HCT116 (cell line): Measurements from ENCODE around the gene ORC4. TPM values are rescaled to one million over a fixed set of nuclear protein-coding genes. Genes with fewer than 3 reads are reported as not detected.

Source experiments
- ATAC-seq: fragments of 200-7000 bp; cut with Tn5 transposase; 2 replicates; pipeline ENCODE4 v1.9.1; 2020; ENCODE audit warnings: mild to moderate bottlenecking, moderate library complexity
- BruUV-seq: library from RNA; stranded (reverse); fragments of 400-500 nt; replicated peaks from 2 replicates; lab custom pipeline; 2021; lab: Mats Ljungman, UMichigan
- CTCF ChIA-PET: fragments of 300-600 bp; sonication (Branson Sonifier 250); formaldehyde crosslinking; loops from one replicate; lab custom pipeline; 2021; ENCODE audit warnings: antibody characterized with exemption; lab: Charles Lee
- POLR2A ChIA-PET: fragments of 300-600, 350-600 bp; sonication (Branson Sonifier 250); formaldehyde crosslinking; loops from one replicate; lab custom pipeline; 2021; ENCODE audit warnings: antibody characterized with exemption; lab: Charles Lee
- RAD21 ChIA-PET, 2 experiments: fragments of 300-600 bp; sonication (Branson Sonifier 250); formaldehyde crosslinking; loops; one replicate each; lab custom pipeline; 2023; ENCODE audit warnings: low total read pairs in 2 of 2; ENCODE audit not compliant: uncharacterized antibody in 2 of 2, unreplicated experiment in 2 of 2, low non-redundant PET in 1 of 2; lab: Charles Lee
- DNase-seq: peaks from one replicate; pipeline ENCODE4 v3.0.0-alpha.2; 2010; ENCODE audit warnings: low read depth, low spot score
- H2AFZ ChIP-seq: fragments of 200-600 bp; shearing (Covaris generic), sonication (generic); 2 replicates; pipeline ENCODE4 v1.6.1; 2017; ENCODE audit warnings: low read depth, mixed run types, mixed read lengths, antibody characterized with exemption, low read length; ENCODE audit not compliant: poor library complexity, severe bottlenecking
- H3K27ac ChIP-seq: 2 replicates; pipeline ENCODE4 v1.5.1; 2012; ENCODE audit warnings: low read depth, low read length
- H3K27me3 ChIP-seq: fragments of 200-600 bp; sonication (generic); 2 replicates; pipeline ENCODE4 v1.6.1; 2016; ENCODE audit warnings: mixed run types, low read length, mixed read lengths; ENCODE audit not compliant: insufficient read depth
- H3K36me3 ChIP-seq, 2 experiments: fragments of 200-500 bp in 1 of 2; fragments of 200-600 bp in 1 of 2; sonication (Bioruptor generic) in 1 of 2; sonication (generic) in 1 of 2; 2 replicates each; pipeline versions ENCODE4 v1.5.1 to v1.6.1; 2014 to 2016; ENCODE audit warnings: low read length in 2 of 2, inconsistent platforms in 1 of 2, mixed read lengths in 1 of 2, mixed run types in 1 of 2; ENCODE audit not compliant: insufficient read depth in 2 of 2, control insufficient read depth in 1 of 2
- H3K4me1 ChIP-seq, 2 experiments: fragments of 200-600 bp in 1 of 2; sonication (generic) in 1 of 2; 2 replicates each; pipeline versions ENCODE4 v1.5.1 to v1.6.1; 2012 to 2017; ENCODE audit warnings: low read length in 2 of 2, inconsistent platforms in 1 of 2, mild to moderate bottlenecking in 1 of 2, mixed read lengths in 1 of 2, mixed run types in 1 of 2, moderate library complexity in 1 of 2; ENCODE audit not compliant: insufficient read depth in 2 of 2, control insufficient read depth in 1 of 2
- H3K4me2 ChIP-seq: fragments of 200-600 bp; sonication (generic); 2 replicates; pipeline ENCODE4 v1.6.1; 2017; ENCODE audit warnings: mixed run types, low read length, mixed read lengths
- H3K4me3 ChIP-seq, 2 experiments: fragments of 200-600 bp in 1 of 2; sonication (generic) in 1 of 2; replicated peaks in 1 of 2; 2 replicates each; pipeline ENCODE4 v1.5.1; 2011 to 2016; ENCODE audit warnings: low read length in 2 of 2, control low read depth in 1 of 2, low read depth in 1 of 2, mild to moderate bottlenecking in 1 of 2, mixed read lengths in 1 of 2, mixed run types in 1 of 2
- H3K79me2 ChIP-seq: fragments of 200-600 bp; sonication (generic); 2 replicates; pipeline ENCODE4 v1.6.1; 2017; ENCODE audit warnings: mild to moderate bottlenecking, mixed run types, low read length, moderate library complexity, mixed read lengths; ENCODE audit not compliant: insufficient read depth
- H3K9ac ChIP-seq: fragments of 200-600 bp; sonication (generic); 2 replicates; pipeline ENCODE4 v1.6.1; 2016; ENCODE audit warnings: low read length, mixed read lengths
- H3K9me2 ChIP-seq: fragments of 200-600 bp; sonication (generic), shearing (Covaris generic); 2 replicates; pipeline ENCODE4 v1.6.1; 2017; ENCODE audit warnings: mixed run types, mild to moderate bottlenecking, moderate library complexity; ENCODE audit not compliant: insufficient read depth
- H3K9me3 ChIP-seq, 2 experiments: fragments of 200-500 bp in 1 of 2; fragments of 200-600 bp in 1 of 2; sonication (Bioruptor generic) in 1 of 2; sonication (generic) in 1 of 2; 2 replicates each; pipeline ENCODE4 v1.6.1; 2014 to 2017; ENCODE audit warnings: low read length in 2 of 2, mixed read lengths in 2 of 2, inconsistent platforms in 1 of 2, low read depth in 1 of 2, mild to moderate bottlenecking in 1 of 2, mixed run types in 1 of 2, moderate library complexity in 1 of 2; ENCODE audit not compliant: control insufficient read depth in 1 of 2, insufficient read depth in 1 of 2
- H4K20me1 ChIP-seq: fragments of 200-600 bp; sonication (generic), shearing (Covaris generic); 2 replicates; pipeline ENCODE4 v1.6.1; 2017; ENCODE audit warnings: mixed run types, mild to moderate bottlenecking, moderate library complexity; ENCODE audit not compliant: insufficient read depth
- ATF3 ChIP-seq: IDR thresholded peaks from 2 replicates; pipeline ENCODE4 v1.6.1; 2012
- CBX3 ChIP-seq: IDR thresholded peaks from 2 replicates; pipeline ENCODE4 v1.6.1; 2012; ENCODE audit warnings: low read depth
- CEBPB ChIP-seq: IDR thresholded peaks from 2 replicates; pipeline ENCODE4 v1.6.1; 2012; ENCODE audit warnings: low read depth
- EGR1 ChIP-seq: IDR thresholded peaks from 2 replicates; pipeline ENCODE4 v1.6.1; 2012; ENCODE audit warnings: low read depth
- ELF1 ChIP-seq: IDR thresholded peaks from 2 replicates; pipeline ENCODE4 v1.6.1; 2012; ENCODE audit warnings: low read depth, borderline replicate concordance
- EZH2phosphoT487 ChIP-seq: fragments of 200-600 bp; IDR thresholded peaks from 2 replicates; pipeline ENCODE4 v1.6.1; 2018; ENCODE audit warnings: antibody characterized with exemption, borderline replicate concordance
- FOSL1 ChIP-seq: IDR thresholded peaks from 2 replicates; pipeline ENCODE4 v1.6.1; 2012; ENCODE audit warnings: low read depth
- JUND ChIP-seq: IDR thresholded peaks from 2 replicates; pipeline ENCODE4 v1.6.1; 2012
- POLR2A ChIP-seq: IDR thresholded peaks from 2 replicates; pipeline ENCODE4 v1.7.0; 2011; ENCODE audit warnings: borderline replicate concordance; ENCODE audit not compliant: insufficient read depth, insufficient read length; ENCODE audit errors: extremely low read depth
- POLR2AphosphoS5 ChIP-seq: IDR thresholded peaks from 2 replicates; pipeline ENCODE4 v1.6.1; 2011; ENCODE audit warnings: mild to moderate bottlenecking, low read depth, low read length, moderate library complexity
- RAD21 ChIP-seq: IDR thresholded peaks from 2 replicates; pipeline ENCODE4 v1.6.1; 2012; ENCODE audit warnings: low read depth, mild to moderate bottlenecking
- SIN3A ChIP-seq: IDR thresholded peaks from 2 replicates; pipeline ENCODE4 v1.6.1; 2012; ENCODE audit warnings: low read depth
- SP1 ChIP-seq: IDR thresholded peaks from 2 replicates; pipeline ENCODE4 v1.6.1; 2012; ENCODE audit warnings: low read depth
- SRF ChIP-seq: IDR thresholded peaks from 2 replicates; pipeline ENCODE4 v1.6.1; 2012; ENCODE audit warnings: low read depth
- ZFX ChIP-seq: fragments of 450-650 bp; IDR thresholded peaks from 2 replicates; pipeline ENCODE4 v1.6.1; 2017
- ZNF274 ChIP-seq: fragments of 200-500 bp; sonication (Bioruptor generic); IDR thresholded peaks from 2 replicates; pipeline ENCODE4 v1.6.1; 2014; ENCODE audit warnings: mild to moderate bottlenecking, low read depth, low read length, inconsistent platforms
- intact Hi-C: fragments of 100-400 bp; cut with micrococcal nuclease; formaldehyde crosslinking; loops from 2 replicates; pipeline ENCODE4 v1.10.0; 2022
- total RNA-seq: library from RNA; stranded (reverse); gene quantifications from one replicate; pipeline ENCODE4 v1.2.1, GENCODE V29; 2021; ENCODE audit not compliant: unreplicated experiment
- TF ChIP-seq, protein P1 (sequence below): IDR thresholded peaks from 2 replicates; pipeline ENCODE4 v1.6.1; 2012; ENCODE audit warnings: low read depth
- TF ChIP-seq, protein P2 (sequence below): IDR thresholded peaks from 2 replicates; pipeline ENCODE4 v1.6.1; 2012

The ORC4 gene
- total RNA-seq, 1 experiment from 2014 or later = 51.0 TPM

GRCh38 chr2:147925886-147926285 is 94.7 kb downstream of the ORC4 start:
- CTCF ChIA-PET = no interaction called here
- no peak for DNase-seq
- Histone ChIP-seq H3K27ac (no peak overlapping the region), H4K20me1 (no peaks in the 10 kb centered on the region), H3K9me2 (no peaks in the 10 kb centered on the region), H3K79me2 (no peaks in the 10 kb centered on the region), H3K9me3 (no peaks in the 10 kb centered on the region), H3K4me1 (no peaks in the 10 kb centered on the region), H3K4me2 (no peak overlapping the region), H2AFZ (no peak overlapping the region)
- no TSS peak for BruUV-seq
- RAD21 ChIA-PET = no interaction called here
- TF ChIP-seq CBX3 (no peak), EGR1 (no peak), POLR2A (no peak), ZNF274 (no peak), EZH2phosphoT487 (no peak), ATF3 (no peak), FOSL1 (no peak), SRF (no peak), SIN3A (no peak), CEBPB (no peak), ELF1 (no peak)
- TF ChIP-seq, all 23 proteins: peak for 0
- Histone ChIP-seq H3K27me3 (no peaks in the 10 kb centered on the region), H3K36me3 (no peaks in the 10 kb centered on the region; a peak in 1 of 4 replicates), H3K9ac (no peak overlapping the region), H3K4me3 (no peak overlapping the region)
- intact Hi-C loops = no loop called here
- POLR2A ChIA-PET = no interaction called here
- no peak for ATAC-seq

DNA sequence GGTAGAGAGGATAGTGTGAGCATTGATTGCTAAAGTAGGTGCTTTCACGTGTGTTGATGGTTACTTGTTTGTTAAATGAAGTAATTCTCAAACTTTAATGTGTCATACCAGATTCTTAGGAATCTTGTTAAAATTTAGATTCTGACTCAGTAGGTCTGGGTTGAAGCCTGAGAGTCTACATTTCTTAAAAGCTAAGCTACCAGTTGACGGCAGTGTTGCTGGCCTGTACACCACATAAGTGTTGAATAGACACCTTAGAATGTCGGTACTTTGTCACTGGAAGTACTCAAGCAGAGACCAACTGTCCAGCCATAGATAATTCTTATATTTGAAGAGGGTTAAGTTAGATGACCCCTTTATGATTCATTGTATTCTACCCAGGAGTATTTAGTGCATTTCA is 95.9 kb downstream of the ORC4 start:
- no peak overlapping the region for H3K9ac ChIP-seq
- CTCF ChIA-PET = no interaction called here
- H3K4me1 ChIP-seq = no peaks in the 10 kb centered on the region
- H3K4me2 ChIP-seq = no peak overlapping the region
- ATAC-seq = no peak
- no peak overlapping the region for H3K4me3 ChIP-seq
- no peaks in the 10 kb centered on the region; a peak in 1 of 4 replicates for H3K36me3 ChIP-seq
- no peaks in the 10 kb centered on the region for H4K20me1 ChIP-seq
- H3K27ac ChIP-seq = no peak overlapping the region
- no peaks in the 10 kb centered on the region for H3K9me2 ChIP-seq
- RAD21 ChIA-PET = no interaction called here
- no TSS peak for BruUV-seq
- no peaks in the 10 kb centered on the region for H3K79me2 ChIP-seq
- no peaks in the 10 kb centered on the region for H3K27me3 ChIP-seq
- intact Hi-C loops = no loop called here
- no peaks in the 10 kb centered on the region for H3K9me3 ChIP-seq
- DNase-seq = no peak
- H2AFZ ChIP-seq = no peak overlapping the region
- POLR2A ChIA-PET = no interaction called here
- TF ChIP-seq SRF (no peak), POLR2AphosphoS5 (no peak), FOSL1 (no peak), ELF1 (no peak), ATF3 (no peak), SP1 (no peak), RAD21 (no peak), CEBPB (no peak), JUND (no peak), ZFX (no peak), EZH2phosphoT487 (no peak)
- TF ChIP-seq, protein P1, sequence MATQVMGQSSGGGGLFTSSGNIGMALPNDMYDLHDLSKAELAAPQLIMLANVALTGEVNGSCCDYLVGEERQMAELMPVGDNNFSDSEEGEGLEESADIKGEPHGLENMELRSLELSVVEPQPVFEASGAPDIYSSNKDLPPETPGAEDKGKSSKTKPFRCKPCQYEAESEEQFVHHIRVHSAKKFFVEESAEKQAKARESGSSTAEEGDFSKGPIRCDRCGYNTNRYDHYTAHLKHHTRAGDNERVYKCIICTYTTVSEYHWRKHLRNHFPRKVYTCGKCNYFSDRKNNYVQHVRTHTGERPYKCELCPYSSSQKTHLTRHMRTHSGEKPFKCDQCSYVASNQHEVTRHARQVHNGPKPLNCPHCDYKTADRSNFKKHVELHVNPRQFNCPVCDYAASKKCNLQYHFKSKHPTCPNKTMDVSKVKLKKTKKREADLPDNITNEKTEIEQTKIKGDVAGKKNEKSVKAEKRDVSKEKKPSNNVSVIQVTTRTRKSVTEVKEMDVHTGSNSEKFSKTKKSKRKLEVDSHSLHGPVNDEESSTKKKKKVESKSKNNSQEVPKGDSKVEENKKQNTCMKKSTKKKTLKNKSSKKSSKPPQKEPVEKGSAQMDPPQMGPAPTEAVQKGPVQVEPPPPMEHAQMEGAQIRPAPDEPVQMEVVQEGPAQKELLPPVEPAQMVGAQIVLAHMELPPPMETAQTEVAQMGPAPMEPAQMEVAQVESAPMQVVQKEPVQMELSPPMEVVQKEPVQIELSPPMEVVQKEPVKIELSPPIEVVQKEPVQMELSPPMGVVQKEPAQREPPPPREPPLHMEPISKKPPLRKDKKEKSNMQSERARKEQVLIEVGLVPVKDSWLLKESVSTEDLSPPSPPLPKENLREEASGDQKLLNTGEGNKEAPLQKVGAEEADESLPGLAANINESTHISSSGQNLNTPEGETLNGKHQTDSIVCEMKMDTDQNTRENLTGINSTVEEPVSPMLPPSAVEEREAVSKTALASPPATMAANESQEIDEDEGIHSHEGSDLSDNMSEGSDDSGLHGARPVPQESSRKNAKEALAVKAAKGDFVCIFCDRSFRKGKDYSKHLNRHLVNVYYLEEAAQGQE = no peak
- TF ChIP-seq, protein P2, sequence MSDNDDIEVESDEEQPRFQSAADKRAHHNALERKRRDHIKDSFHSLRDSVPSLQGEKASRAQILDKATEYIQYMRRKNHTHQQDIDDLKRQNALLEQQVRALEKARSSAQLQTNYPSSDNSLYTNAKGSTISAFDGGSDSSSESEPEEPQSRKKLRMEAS = no peak
